Measurements from ENCODE around the gene UGT2A2.

Gene UGT2A2

GRCh38 chr4:69589884-69590283 lies 49.6 kb downstream of the UGT2A2 start:
- no peak for ATAC-seq (ENCODE audit: insufficient read depth, low read depth)
- Histone ChIP-seq H2AFZ (ENCODE audit: low read depth, low read length) (no peak overlapping the region), H3K4me2 (ENCODE audit: insufficient read depth, low read length) (no peak overlapping the region), H3K79me2 (ENCODE audit: insufficient read depth, low read length) (no peaks in the 10 kb centered on the region), H4K20me1 (ENCODE audit: insufficient read depth, low read length) (no peaks in the 10 kb centered on the region), H3K9me3 (ENCODE audit: insufficient read depth, low read length, severe bottlenecking) (no peaks in the 10 kb centered on the region), H3K36me3 (ENCODE audit: insufficient read depth, low read length) (no peaks in the 10 kb centered on the region), H3K4me3 (ENCODE audit: low read depth in 1 of 2, low read length in 2 of 2) (no peak overlapping the region), H3K27me3 (ENCODE audit: insufficient read depth, low read length, poor library complexity) (no peaks in the 10 kb centered on the region), H3K9ac (ENCODE audit: low read depth, low read length) (no peak overlapping the region), H3K27ac (ENCODE audit: low read length) (no peak overlapping the region), H3K4me1 (ENCODE audit: insufficient read depth, low read length) (no peaks in the 10 kb centered on the region)
- no peak for DNase-seq
- TF ChIP-seq EZH2 (IDR thresholded peaks at IDR 0.05; ENCODE audit: borderline replicate concordance, low read depth, low read length, severe bottlenecking) = no peak
- TF ChIP-seq CTCF (IDR thresholded peaks at IDR 0.05; ENCODE audit: borderline replicate concordance, extremely low read depth, low read length, poor library complexity, severe bottlenecking) = no peak

GRCh38 chr4:69584135-69584534 lies 55.3 kb downstream of the UGT2A2 start:
- no peak overlapping the region for H3K9ac ChIP-seq (ENCODE audit: low read depth, low read length)
- H3K4me1 ChIP-seq (ENCODE audit: insufficient read depth, low read length) = no peaks in the 10 kb centered on the region
- DNase-seq (no peak), ATAC-seq (ENCODE audit: insufficient read depth, low read depth) (no peak)
- no peaks in the 10 kb centered on the region for H3K27me3 ChIP-seq (ENCODE audit: insufficient read depth, low read length, poor library complexity)
- H3K4me2 ChIP-seq (ENCODE audit: insufficient read depth, low read length) = no peak overlapping the region
- no peaks in the 10 kb centered on the region for H3K79me2 ChIP-seq (ENCODE audit: insufficient read depth, low read length)
- H2AFZ ChIP-seq (ENCODE audit: low read depth, low read length) = no peak overlapping the region
- H3K27ac ChIP-seq (ENCODE audit: low read length) = no peak overlapping the region
- H4K20me1 ChIP-seq (ENCODE audit: insufficient read depth, low read length) = no peaks in the 10 kb centered on the region
- H3K36me3 ChIP-seq (ENCODE audit: insufficient read depth, low read length) = no peaks in the 10 kb centered on the region
- no peaks in the 10 kb centered on the region for H3K9me3 ChIP-seq (ENCODE audit: insufficient read depth, low read length, severe bottlenecking)
- no peak for TF ChIP-seq CTCF (IDR thresholded peaks at IDR 0.05; ENCODE audit: borderline replicate concordance, extremely low read depth, low read length, poor library complexity, severe bottlenecking)
- TF ChIP-seq EZH2 (IDR thresholded peaks at IDR 0.05; ENCODE audit: borderline replicate concordance, low read depth, low read length, severe bottlenecking) = no peak
- no peak overlapping the region for H3K4me3 ChIP-seq (ENCODE audit: low read depth in 1 of 2, low read length in 2 of 2)

GRCh38 chr4:69583543-69583942 lies 55.9 kb downstream of the UGT2A2 start:
- DNase-seq (no peak), ATAC-seq (ENCODE audit: insufficient read depth, low read depth) (no peak)
- Histone ChIP-seq H3K4me2 (ENCODE audit: insufficient read depth, low read length) (no peak overlapping the region), H3K36me3 (ENCODE audit: insufficient read depth, low read length) (no peaks in the 10 kb centered on the region), H3K4me3 (ENCODE audit: low read depth in 1 of 2, low read length in 2 of 2) (no peak overlapping the region), H3K27me3 (ENCODE audit: insufficient read depth, low read length, poor library complexity) (no peaks in the 10 kb centered on the region), H3K9me3 (ENCODE audit: insufficient read depth, low read length, severe bottlenecking) (no peaks in the 10 kb centered on the region), H3K79me2 (ENCODE audit: insufficient read depth, low read length) (no peaks in the 10 kb centered on the region), H3K9ac (ENCODE audit: low read depth, low read length) (no peak overlapping the region), H3K4me1 (ENCODE audit: insufficient read depth, low read length) (no peaks in the 10 kb centered on the region), H4K20me1 (ENCODE audit: insufficient read depth, low read length) (no peaks in the 10 kb centered on the region), H2AFZ (ENCODE audit: low read depth, low read length) (no peak overlapping the region), H3K27ac (ENCODE audit: low read length) (no peak overlapping the region)
- TF ChIP-seq CTCF (IDR thresholded peaks at IDR 0.05; ENCODE audit: borderline replicate concordance, extremely low read depth, low read length, poor library complexity, severe bottlenecking) = no peak
- no peak for TF ChIP-seq EZH2 (IDR thresholded peaks at IDR 0.05; ENCODE audit: borderline replicate concordance, low read depth, low read length, severe bottlenecking)

GRCh38 chr4:69577245-69577644 lies 62.2 kb downstream of the UGT2A2 start:
- no peak for DNase-seq
- no peak overlapping the region for H3K4me3 ChIP-seq (ENCODE audit: low read depth in 1 of 2, low read length in 2 of 2)
- no peak for ATAC-seq (ENCODE audit: insufficient read depth, low read depth)
- H2AFZ ChIP-seq (ENCODE audit: low read depth, low read length) = no peak overlapping the region
- no peak overlapping the region for H3K9ac ChIP-seq (ENCODE audit: low read depth, low read length)
- no peak overlapping the region for H3K4me2 ChIP-seq (ENCODE audit: insufficient read depth, low read length)
- no peak overlapping the region for H3K27ac ChIP-seq (ENCODE audit: low read length)
- no peaks in the 10 kb centered on the region for H4K20me1 ChIP-seq (ENCODE audit: insufficient read depth, low read length)
- no peaks in the 10 kb centered on the region for H3K27me3 ChIP-seq (ENCODE audit: insufficient read depth, low read length, poor library complexity)
- H3K36me3 ChIP-seq (ENCODE audit: insufficient read depth, low read length) = no peaks in the 10 kb centered on the region
- TF ChIP-seq EZH2 (IDR thresholded peaks at IDR 0.05; ENCODE audit: borderline replicate concordance, low read depth, low read length, severe bottlenecking) (no peak), CTCF (IDR thresholded peaks at IDR 0.05; ENCODE audit: borderline replicate concordance, extremely low read depth, low read length, poor library complexity, severe bottlenecking) (no peak)
- H3K79me2 ChIP-seq (ENCODE audit: insufficient read depth, low read length) = no peaks in the 10 kb centered on the region
- H3K4me1 ChIP-seq (ENCODE audit: insufficient read depth, low read length) = no peaks in the 10 kb centered on the region
- no peaks in the 10 kb centered on the region for H3K9me3 ChIP-seq (ENCODE audit: insufficient read depth, low read length, severe bottlenecking)

Measured in DND-41 (cell line).